GM12878 (cell line): ENCODE results near the gene EYS. TPM values are rescaled to one million over a fixed set of nuclear protein-coding genes. Genes with fewer than 3 reads are reported as not detected.
"Not testable (repeated sequence)": the region's sequence is repeated elsewhere in the genome, so short reads cannot be mapped to it uniquely, and the experiment has no call there.

Source experiments
- ATAC-seq: fragments of 200-7000 bp; cut with Tn5 transposase; 3 replicates; pipeline ENCODE4 v1.9.1; 2020; ENCODE audit warnings: mild to moderate bottlenecking, moderate library complexity
- BruUV-seq: library from RNA; stranded (reverse); fragments of 400-500 nt; replicated peaks from 2 replicates; lab custom pipeline; 2021; lab: Mats Ljungman, UMichigan
- CTCF ChIA-PET: fragments of 300-600 bp; sonication (Branson Sonifier 250); formaldehyde crosslinking; extraction: SDS; loops from one replicate; lab custom pipeline; 2021; ENCODE audit warnings: inconsistent platforms; lab: Yijun Ruan, JAX
- POLR2A ChIA-PET: fragments of 350-600 bp; formaldehyde crosslinking; extraction: SDS; loops from one replicate; lab custom pipeline; 2021; ENCODE audit warnings: inconsistent platforms; lab: Charles Lee
- RAD21 ChIA-PET: fragments of 300-600 bp; sonication (Branson Sonifier 250); formaldehyde crosslinking; loops from one replicate; lab custom pipeline; 2023; ENCODE audit warnings: antibody characterized with exemption; ENCODE audit not compliant: unreplicated experiment; lab: Charles Lee
- SMC1A ChIA-PET: fragments of 300-600 bp; sonication (Branson Sonifier 250); formaldehyde crosslinking; loops from one replicate; lab custom pipeline; 2023; ENCODE audit not compliant: unreplicated experiment, uncharacterized antibody; lab: Charles Lee
- DNase-seq: peaks from one replicate; pipeline ENCODE4 v3.0.0-alpha.2; 2011; ENCODE audit warnings: low read depth, low spot score
- FAIRE-seq: peaks from 3 replicates; lab custom pipeline; 2011; peaks lifted over from hg19 to GRCh38; lab: Jason Lieb, UNC
- H2AFZ ChIP-seq: 2 replicates; pipeline ENCODE4 v1.6.0; 2011; ENCODE audit warnings: low read depth, low read length, control low read depth; ENCODE audit not compliant: control insufficient read depth
- H3K27ac ChIP-seq: 2 replicates; pipeline ENCODE4 v1.5.1; 2011; ENCODE audit warnings: control low read depth; ENCODE audit not compliant: control insufficient read depth, insufficient read depth
- H3K27me3 ChIP-seq, 2 experiments: replicated peaks in 1 of 2; 2 replicates each; pipeline versions ENCODE4 v1.6.0 to v1.6.1; 2011; ENCODE audit warnings: low read length in 1 of 2; ENCODE audit not compliant: control insufficient read depth in 2 of 2, insufficient read depth in 2 of 2
- H3K36me3 ChIP-seq, 2 experiments: 2 replicates each; pipeline ENCODE4 v1.5.1; 2011; ENCODE audit warnings: low read length in 1 of 2; ENCODE audit not compliant: control insufficient read depth in 2 of 2, insufficient read depth in 2 of 2
- H3K4me1 ChIP-seq: 2 replicates; pipeline ENCODE4 v1.6.1; 2011; ENCODE audit warnings: mild to moderate bottlenecking, low read length, moderate library complexity, mixed read lengths; ENCODE audit not compliant: control insufficient read depth, insufficient read depth
- H3K4me2 ChIP-seq: 2 replicates; pipeline ENCODE4 v1.6.0; 2011; ENCODE audit warnings: control low read depth; ENCODE audit not compliant: control insufficient read depth, insufficient read depth
- H3K4me3 ChIP-seq: fragments of 200-600 bp; sonication (generic); 2 replicates; pipeline ENCODE4 v1.5.1; 2016
- H3K79me2 ChIP-seq: 2 replicates; pipeline ENCODE4 v1.6.0; 2011; ENCODE audit warnings: low read length; ENCODE audit not compliant: control insufficient read depth, insufficient read depth
- H3K9ac ChIP-seq: 2 replicates; pipeline ENCODE4 v1.8.0; 2011; ENCODE audit warnings: low read length, control low read depth, mixed read lengths; ENCODE audit not compliant: control insufficient read depth, insufficient read depth
- H3K9me3 ChIP-seq: replicated peaks from 3 replicates; pipeline ENCODE4 v1.5.1; 2011; ENCODE audit warnings: mild to moderate bottlenecking, low read length; ENCODE audit not compliant: control insufficient read depth, insufficient read depth
- H4K20me1 ChIP-seq: 2 replicates; pipeline ENCODE4 v1.6.0; 2011; ENCODE audit not compliant: control insufficient read depth, insufficient read depth
- CTCF ChIP-seq, 3 experiments: IDR thresholded peaks in 2 of 3; conservative IDR thresholded peaks in 1 of 3; 2 replicates each; pipeline ENCODE4 v1.5.1; 2011; ENCODE audit warnings: low read depth in 3 of 3, low read length in 3 of 3, mild to moderate bottlenecking in 3 of 3, control low read depth in 2 of 3, moderate library complexity in 2 of 3, inconsistent platforms in 1 of 3, mixed read lengths in 1 of 3; ENCODE audit not compliant: control insufficient read depth in 2 of 3, insufficient read depth in 1 of 3; ENCODE audit errors: extremely low read depth in 1 of 3
- HDAC2 ChIP-seq: fragments of 200-600 bp; sonication (generic); IDR thresholded peaks from 2 replicates; pipeline ENCODE4 v1.6.1; 2017
- RAD21 ChIP-seq: IDR thresholded peaks from 2 replicates; pipeline ENCODE4 v1.6.1; 2011; ENCODE audit warnings: mild to moderate bottlenecking, low read depth, low read length, moderate library complexity; ENCODE audit not compliant: insufficient read depth
- RB1 ChIP-seq: fragments of 450-650 bp; formaldehyde crosslinking; IDR thresholded peaks from 2 replicates; pipeline ENCODE4 v1.6.1; 2017; ENCODE audit warnings: mild to moderate bottlenecking, borderline replicate concordance
- SMC3 ChIP-seq: IDR thresholded peaks from 2 replicates; pipeline ENCODE4 v1.6.1; 2011; ENCODE audit warnings: low read length, improper control_type of control experiment, borderline replicate concordance
- TCF3 ChIP-seq: IDR thresholded peaks from 2 replicates; pipeline ENCODE4 v1.6.1; 2012; ENCODE audit warnings: low read depth, mild to moderate bottlenecking, low read length, borderline replicate concordance; ENCODE audit not compliant: insufficient read depth
- ZNF217 ChIP-seq: fragments of 450-650 bp; IDR thresholded peaks from 2 replicates; pipeline ENCODE4 v1.6.1; 2017; ENCODE audit warnings: antibody characterized with exemption, mild to moderate bottlenecking
- WGBS: methylation state at CpG from one replicate; pipeline ENCODE4 v1.1.6; 2016; ENCODE audit warnings: low lambda C conversion rate; ENCODE audit not compliant: insufficient replicate concordance, insufficient coverage; ENCODE audit errors: missing lambda C conversion rate; 5-methylcytosine and 5-hydroxymethylcytosine counted together
- in situ Hi-C: fragments of 300-500 bp; cut with MboI; formaldehyde crosslinking; loops from 9 replicates; pipeline ENCODE4 v1.14.3; 2018; ENCODE audit warnings: mixed read lengths
- intact Hi-C: fragments of 100-400 bp; cut with micrococcal nuclease; formaldehyde crosslinking; loops from one replicate; pipeline ENCODE4 v1.14.2; 2022; ENCODE audit not compliant: unreplicated experiment
- polyA plus RNA-seq, 11 experiments: library from polyadenylated mRNA; depleted of rRNA in 4 of 11; unstranded in 6 of 11; stranded (reverse) in 5 of 11; fragments of >200 nt; fragmentation: Nextera tagmentation in 4 of 11; fragmentation: Illumina TruSeq in 1 of 11; extraction: Ambion mirVana in 4 of 11; extraction: Trizol in 1 of 11; gene quantifications; 1 replicate in 1 of 11; 2 replicates in 10 of 11; pipeline versions ENCODE4 v1.2.1 to v1.2.3, GENCODE V29; 2011 to 2016; ENCODE audit warnings: inconsistent platforms in 2 of 11, missing spikeins in 2 of 11, low read depth in 1 of 11
- total RNA-seq, 4 experiments: library from RNA; depleted of rRNA in 3 of 4; stranded (reverse); fragments of >200 nt in 3 of 4; fragmentation: Illumina TruSeq in 1 of 4; extraction: Trizol in 1 of 4; gene quantifications; 2 replicates each; pipeline versions ENCODE4 v1.2.1 to v1.2.3, GENCODE V29; 2013 to 2021

The EYS gene
- total and polyA plus RNA-seq, 10 of the 15 experiments (the other 5 are each of a cell fraction or from before 2014, with no cell fraction given), result under 0.01 to 0.14 (median 0.02) TPM; not detected in 1

GRCh38 chr6:63802606-63803206 is 1904.3 kb downstream of the EYS start:
- no peaks in the 10 kb centered on the region for H3K79me2 ChIP-seq
- no peak overlapping the region for H3K9ac ChIP-seq
- ChIA-PET CTCF (interaction anchor here (0.7 to 5.0 kb wide), 33 partner anchors 11 to 1915 kb away, joined by 3 to 101 read pairs (median 4); partner anchors contain the start of gene LGSN), RAD21 (interaction anchor here (0.6 to 4.2 kb wide), 20 partner anchors 12 to 1993 kb away, joined by 3 to 71 read pairs (median 4); no protein-coding TSS in a partner anchor), SMC1A (interaction anchor here (0.8 to 4.1 kb wide), 21 partner anchors 10 to 1516 kb away, joined by 3 to 56 read pairs (median 4); partner anchors contain the start of gene KHDRBS2), POLR2A (interaction anchor here (1.2 kb wide), 1 partner anchor 450 kb away, joined by 4 read pairs; no protein-coding TSS in a partner anchor)
- no peaks in the 10 kb centered on the region for H3K27me3 ChIP-seq
- 0% methylated on average over 2 of the region's 2 CpGs for WGBS
- FAIRE-seq, result peak; percentile 23
- no peak overlapping the region for H3K4me3 ChIP-seq
- BruUV-seq, result no TSS peak
- no peaks in the 10 kb centered on the region for H3K36me3 ChIP-seq
- H3K27ac ChIP-seq, result no peak overlapping the region
- no peaks in the 10 kb centered on the region for H4K20me1 ChIP-seq
- ATAC-seq, result peak; percentile 43; the same call in 1 of the 3 replicates
- no peaks in the 10 kb centered on the region for H3K4me1 ChIP-seq
- no peak for TF ChIP-seq TCF3
- peak; percentile 63; the same call in 1 of the 2 replicates for TF ChIP-seq SMC3
- TF ChIP-seq HDAC2, result no peak
- no peak for TF ChIP-seq RB1
- TF ChIP-seq CTCF (IDR thresholded peaks at IDR 0.05 in 2 of 3, conservative IDR thresholded peaks at IDR 0.05 in 1 of 3; ENCODE audit: control insufficient read depth in 2 of 3, extremely low read depth in 1 of 3, insufficient read depth in 1 of 3, low read depth in 3 of 3, low read length in 3 of 3), result peak; percentile 54 to 64 (median 60); a peak in 5 of 6 replicates
- TF ChIP-seq RAD21, result peak; percentile 89
- no peak for TF ChIP-seq ZNF217
- intact Hi-C loops, result loop anchor here (2.0 kb wide), 3 partner anchors 204 to 496 kb away; no protein-coding TSS in a partner anchor
- DNase-seq, result no peak
- in situ Hi-C loops, result loop anchor here (10.0 kb wide), 1 partner anchor 738 kb away; no protein-coding TSS in a partner anchor
- no peak overlapping the region for H3K4me2 ChIP-seq
- H3K9me3 ChIP-seq, result no peaks in the 10 kb centered on the region
- no peak overlapping the region for H2AFZ ChIP-seq

- in situ Hi-C loops, result loop anchor here (10.0 kb wide), 1 partner anchor 736 kb away; no protein-coding TSS in a partner anchor
- H3K4me1 ChIP-seq, BruUV-seq, H3K27ac ChIP-seq, H3K9me3 ChIP-seq, H3K4me2 ChIP-seq, H3K9ac ChIP-seq, H3K27me3 ChIP-seq, H4K20me1 ChIP-seq, intact Hi-C loops, FAIRE-seq, POLR2A ChIA-PET, H2AFZ ChIP-seq, H3K36me3 ChIP-seq, DNase-seq, H3K79me2 ChIP-seq, H3K4me3 ChIP-seq, ATAC-seq: not testable (repeated sequence)
- SMC1A ChIA-PET, result interaction anchor here (1.4 to 4.1 kb wide), 6 partner anchors 13 to 448 kb away, joined by 4 to 56 read pairs (median 17); no protein-coding TSS in a partner anchor
- CTCF ChIA-PET, result interaction anchor here (2.9 to 5.0 kb wide), 3 partner anchors 14 to 450 kb away, joined by 19 to 101 read pairs (median 42); no protein-coding TSS in a partner anchor
- 78% methylated on average over 7 of the region's 7 CpGs for WGBS
- RAD21 ChIA-PET, result interaction anchor here (0.6 to 4.2 kb wide), 3 partner anchors 35 to 448 kb away, joined by 4 to 45 read pairs (median 28); no protein-coding TSS in a partner anchor
Measured at GRCh38 chr6:63800386-63800785, 1906.6 kb downstream of the EYS start.
